Vagina (tissue), 2 donors: ENCODE results near the gene KCTD15. TPM values are rescaled to one million over a fixed set of nuclear protein-coding genes. Genes with fewer than 3 reads are reported as not detected.

ENCODE experiments used
- DNase-seq, 2 donors: peaks; one replicate each; pipeline ENCODE4 v3.0.0-alpha.2; 2017; ENCODE audit errors: extremely low spot score in 2 of 2
- H3K27ac ChIP-seq: fragments of 200-600 bp; sonication (generic); one replicate; pipeline ENCODE4 v1.5.1; 2019
- H3K27me3 ChIP-seq: fragments of 200-600 bp; sonication (generic); one replicate; pipeline ENCODE4 v1.5.1; 2019
- H3K36me3 ChIP-seq, 2 donors: fragments of 200-600 bp; sonication (generic); one replicate each; pipeline ENCODE4 v1.5.1; 2017 to 2019
- H3K4me1 ChIP-seq: fragments of 200-600 bp; sonication (generic); one replicate; pipeline ENCODE4 v1.5.1; 2019
- H3K4me3 ChIP-seq, 2 donors: fragments of 200-600 bp; sonication (generic); 1 replicate in 1 of 2; 2 replicates in 1 of 2; pipeline ENCODE4 v1.5.1; 2016 to 2019
- H3K9me3 ChIP-seq: fragments of 200-600 bp; sonication (generic); one replicate; pipeline ENCODE4 v1.5.1; 2019
- CTCF ChIP-seq, 3 experiments: fragments of 450-650 bp in 2 of 3; fragments of 200-600 bp in 1 of 3; sonication (generic) in 1 of 3; IDR thresholded peaks; one replicate each; pipeline ENCODE4 v1.5.1; 2017 to 2019; ENCODE audit warnings: antibody characterized with exemption in 3 of 3, mild to moderate bottlenecking in 2 of 3, moderate library complexity in 2 of 3
- POLR2A ChIP-seq, 2 donors: fragments of 450-650 bp; IDR thresholded peaks; one replicate each; pipeline ENCODE4 v1.6.1; 2017; ENCODE audit warnings: antibody characterized with exemption in 2 of 2, mild to moderate bottlenecking in 2 of 2, moderate library complexity in 2 of 2
- POLR2AphosphoS5 ChIP-seq, 2 donors: sonication (generic); formaldehyde crosslinking; IDR thresholded peaks; one replicate each; pipeline ENCODE4 v1.9.0; 2017; ENCODE audit warnings: antibody characterized with exemption in 2 of 2, mild to moderate bottlenecking in 2 of 2, low read depth in 1 of 2; ENCODE audit not compliant: insufficient read depth in 1 of 2
- intact Hi-C: fragments of 100-400 bp; cut with DNase I; formaldehyde crosslinking; loops from one replicate; pipeline ENCODE4 v1.15.1; 2023
- total RNA-seq: library from RNA; depleted of rRNA; stranded (reverse); fragments of >200 nt; gene quantifications from one replicate; pipeline ENCODE4 v1.2.3, GENCODE V29; 2016

The KCTD15 gene
- total RNA-seq, 1 donor from 2014 or later = 65.6 TPM

GRCh38 chr19:33763633-33764371 lies 32.9 kb upstream of the KCTD15 start:
- TF ChIP-seq CTCF (IDR thresholded peaks at IDR 0.05) = no peak
- TF ChIP-seq POLR2A (IDR thresholded peaks at IDR 0.05) = no peak
- no peak for TF ChIP-seq POLR2AphosphoS5 (IDR thresholded peaks at IDR 0.05; ENCODE audit: insufficient read depth in 1 of 2, low read depth in 1 of 2)
- DNase-seq = no peak
- Histone ChIP-seq H3K9me3 (no peaks in the 10 kb centered on the region), H3K4me3 (no peak overlapping the region), H3K27me3 (no peaks in the 10 kb centered on the region), H3K27ac (no peak overlapping the region), H3K4me1 (no peaks in the 10 kb centered on the region), H3K36me3 (no peaks in the 10 kb centered on the region)
- intact Hi-C loops = loop anchor here (10.0 kb wide), 1 partner anchor 329 kb away; no protein-coding TSS in a partner anchor

GRCh38 chr19:33766623-33767022 lies 30.0 kb upstream of the KCTD15 start:
- intact Hi-C loops = loop anchor here (10.0 kb wide), 1 partner anchor 332 kb away; no protein-coding TSS in a partner anchor
- Histone ChIP-seq H3K4me1 (no peaks in the 10 kb centered on the region), H3K27ac (no peak overlapping the region), H3K27me3 (no peaks in the 10 kb centered on the region), H3K9me3 (no peaks in the 10 kb centered on the region), H3K4me3 (no peak overlapping the region), H3K36me3 (no peaks in the 10 kb centered on the region)
- no peak for DNase-seq
- TF ChIP-seq POLR2A (IDR thresholded peaks at IDR 0.05) (no peak), POLR2AphosphoS5 (IDR thresholded peaks at IDR 0.05; ENCODE audit: insufficient read depth in 1 of 2, low read depth in 1 of 2) (no peak), CTCF (IDR thresholded peaks at IDR 0.05) (no peak)

- no peak for DNase-seq
- no peak for TF ChIP-seq POLR2A (IDR thresholded peaks at IDR 0.05)
- no peak for TF ChIP-seq POLR2AphosphoS5 (IDR thresholded peaks at IDR 0.05; ENCODE audit: insufficient read depth in 1 of 2, low read depth in 1 of 2)
- no peak for TF ChIP-seq CTCF (IDR thresholded peaks at IDR 0.05)
- Histone ChIP-seq H3K36me3 (no peaks in the 10 kb centered on the region), H3K27me3 (no peaks in the 10 kb centered on the region), H3K27ac (no peak overlapping the region), H3K4me1 (no peaks in the 10 kb centered on the region), H3K4me3 (no peak overlapping the region), H3K9me3 (no peaks in the 10 kb centered on the region)
- intact Hi-C loops = loop anchor here (10.0 kb wide), 1 partner anchor 333 kb away; no protein-coding TSS in a partner anchor
Observed at GRCh38 chr19:33767898-33768413, 28.7 kb upstream of the KCTD15 start.

- no peaks in the 10 kb centered on the region for H3K36me3 ChIP-seq
- no peak overlapping the region for H3K27ac ChIP-seq
- no peaks in the 10 kb centered on the region for H3K27me3 ChIP-seq
- no peak for DNase-seq
- TF ChIP-seq POLR2AphosphoS5 (IDR thresholded peaks at IDR 0.05; ENCODE audit: insufficient read depth in 1 of 2, low read depth in 1 of 2) (no peak), CTCF (IDR thresholded peaks at IDR 0.05) (no peak), POLR2A (IDR thresholded peaks at IDR 0.05) (no peak)
- no peak overlapping the region for H3K4me3 ChIP-seq
- intact Hi-C loops = loop anchor here (10.0 kb wide), 1 partner anchor 334 kb away; no protein-coding TSS in a partner anchor
- no peaks in the 10 kb centered on the region for H3K9me3 ChIP-seq
- no peaks in the 10 kb centered on the region for H3K4me1 ChIP-seq
Observed at GRCh38 chr19:33769208-33769607, 27.5 kb upstream of the KCTD15 start.

- no peak overlapping the region for H3K4me3 ChIP-seq
- H3K27ac ChIP-seq = no peak overlapping the region
- intact Hi-C loops = loop anchor here (10.0 kb wide), 2 partner anchors 355 to 535 kb away; no protein-coding TSS in a partner anchor
- no peak for DNase-seq
- no peaks in the 10 kb centered on the region for H3K36me3 ChIP-seq
- TF ChIP-seq CTCF (IDR thresholded peaks at IDR 0.05) (no peak), POLR2A (IDR thresholded peaks at IDR 0.05) (no peak), POLR2AphosphoS5 (IDR thresholded peaks at IDR 0.05; ENCODE audit: insufficient read depth in 1 of 2, low read depth in 1 of 2) (no peak)
- H3K9me3 ChIP-seq = no peaks in the 10 kb centered on the region
- no peaks in the 10 kb centered on the region for H3K4me1 ChIP-seq
- no peaks in the 10 kb centered on the region for H3K27me3 ChIP-seq
Observed at GRCh38 chr19:33770107-33770506, 26.6 kb upstream of the KCTD15 start.
